Stimulated activated CD8-positive, alpha-beta memory T cell treated with anti-CD3 and anti-CD28 coated beads, Interleukin-15, amount 100 ng/mL, for 4 hours (primary cell): ENCODE data around the gene PTPRU.

Experiments used
- DNase-seq, 2 donors: peaks; one replicate each; pipeline ENCODE4 v3.0.0-alpha.2; 2020; ENCODE audit warnings: low read depth in 2 of 2

Gene PTPRU

GRCh38 chr1:29332204-29332603, 95.9 kb downstream of the PTPRU start:
- no peak for DNase-seq

- DNase-seq, result no peak
Observed at GRCh38 chr1:29333008-29333407, 96.7 kb downstream of the PTPRU start.

DNA sequence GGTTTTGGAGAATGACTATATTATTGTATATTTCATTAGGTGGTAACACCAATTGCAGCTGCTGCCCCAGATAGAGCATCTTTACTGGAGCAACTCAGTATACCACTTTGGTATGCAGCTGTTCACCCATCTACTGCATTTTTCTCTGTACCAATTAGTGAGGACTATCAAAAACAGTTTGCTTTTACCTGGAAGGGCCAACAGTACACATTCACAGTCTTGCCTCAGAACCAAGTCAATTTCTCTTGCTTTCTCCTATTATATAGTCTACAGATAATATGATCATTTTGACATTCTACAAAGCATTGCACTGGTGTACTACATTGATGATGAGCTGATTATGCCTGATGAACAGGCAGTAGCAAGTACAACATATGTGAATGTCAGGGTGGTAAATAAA, 99.3 kb downstream of the PTPRU start:
- no peak for DNase-seq

GRCh38 chr1:29338908-29339575, 102.7 kb downstream of the PTPRU start:
- DNase-seq, result no peak

DNA sequence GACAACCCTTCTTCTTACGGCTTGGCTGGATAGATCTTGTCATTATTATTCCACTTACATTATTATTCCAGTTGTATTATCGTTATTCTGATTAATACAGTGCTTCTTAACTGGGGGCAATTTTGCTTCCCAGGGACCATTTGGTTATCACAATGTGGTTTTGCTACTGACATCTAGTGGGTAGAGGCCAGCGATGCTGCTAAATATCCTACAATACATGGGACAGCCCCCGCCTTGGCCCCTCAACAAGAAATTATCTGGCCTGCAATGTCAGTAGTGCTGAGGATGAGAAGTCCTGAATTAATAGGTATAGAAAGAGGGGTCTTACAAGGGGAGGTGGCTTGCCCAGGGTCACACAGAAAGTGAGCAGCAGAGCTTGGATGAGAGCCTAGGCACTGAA, 105.6 kb downstream of the PTPRU start:
- DNase-seq, result no peak

DNA sequence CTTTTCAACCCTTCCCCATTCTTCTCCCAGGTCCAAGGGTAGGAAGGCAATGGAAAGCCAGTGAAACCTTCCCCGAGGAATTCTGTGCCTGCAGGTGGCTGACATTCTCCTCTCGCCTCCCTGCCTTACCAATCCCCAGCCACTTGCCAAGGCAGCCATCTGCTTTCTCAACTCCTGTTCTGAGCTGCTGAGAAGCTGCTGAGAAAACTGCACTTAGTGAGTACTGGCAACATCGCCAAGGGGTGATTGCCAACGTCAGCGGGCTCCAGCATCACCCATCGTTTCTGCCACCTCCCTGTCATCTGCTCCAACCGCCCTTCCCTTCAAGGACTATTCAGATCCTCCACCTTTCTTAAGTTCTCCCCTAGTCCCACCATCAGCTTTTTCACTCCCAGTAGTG, 106.0 kb downstream of the PTPRU start:
- DNase-seq, result no peak

DNA sequence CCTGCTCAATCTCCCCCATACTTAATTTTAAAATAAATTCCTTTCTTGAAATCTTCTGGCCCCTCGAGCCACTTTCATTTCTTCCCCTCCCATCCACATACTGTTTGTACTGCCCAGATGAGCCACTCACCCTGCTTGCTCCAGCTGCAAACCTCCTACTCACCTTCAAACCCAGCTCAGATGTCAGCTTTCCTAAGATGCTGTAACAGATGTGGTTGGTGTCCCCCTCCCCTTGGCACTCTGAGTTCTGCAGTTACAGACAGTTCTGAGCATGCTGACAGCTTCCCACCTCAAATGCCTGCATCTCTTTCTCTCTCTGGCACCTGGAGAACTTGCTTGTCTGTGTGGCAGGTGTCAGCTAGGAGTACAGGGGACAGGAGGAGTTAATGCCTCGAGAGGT, 106.7 kb downstream of the PTPRU start:
- no peak for DNase-seq

GRCh38 chr1:29343476-29343875, 107.2 kb downstream of the PTPRU start:
- DNase-seq, result no peak

DNA sequence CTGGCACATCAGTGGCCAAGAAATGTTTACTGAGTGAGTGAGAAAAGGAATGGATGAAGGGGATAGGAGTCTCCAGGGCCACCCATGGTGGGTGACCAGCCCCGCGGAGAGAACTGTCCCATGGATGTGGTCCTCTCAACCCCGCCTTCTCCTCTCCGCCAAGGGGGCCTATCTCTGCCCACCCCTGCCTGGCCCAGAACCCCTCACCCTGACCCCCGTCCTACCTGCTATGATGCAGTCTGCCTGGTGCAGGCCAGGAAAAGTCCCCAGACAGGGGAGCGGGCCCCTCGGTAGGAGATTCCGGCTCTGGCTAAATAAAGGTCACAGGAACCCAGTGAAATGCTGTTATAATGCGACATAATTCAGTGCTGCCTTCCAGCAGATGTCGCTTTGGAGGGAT, 107.6 kb downstream of the PTPRU start:
- no peak for DNase-seq

DNA sequence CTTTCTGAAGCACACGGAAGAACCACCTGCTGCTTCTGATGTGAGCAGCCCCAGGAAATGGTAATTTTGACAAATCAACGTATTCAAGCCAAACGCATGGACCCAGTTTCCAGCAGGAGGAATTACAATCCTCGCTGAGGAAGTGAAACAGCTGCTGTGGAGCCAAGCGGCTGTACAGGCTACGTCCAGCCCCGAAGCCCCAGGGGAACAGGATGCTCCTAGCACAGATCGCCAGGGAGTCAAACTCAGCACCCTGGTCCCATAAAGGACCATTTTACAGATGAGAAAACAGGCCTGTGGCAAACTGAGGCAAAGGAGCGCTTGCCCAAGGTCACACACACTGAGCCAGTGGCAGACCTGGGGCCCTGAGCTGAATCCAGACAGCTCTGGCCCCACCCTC, 108.0 kb downstream of the PTPRU start:
- DNase-seq, result no peak

GRCh38 chr1:29346576-29346975, 110.3 kb downstream of the PTPRU start:
- DNase-seq, result no peak

DNA sequence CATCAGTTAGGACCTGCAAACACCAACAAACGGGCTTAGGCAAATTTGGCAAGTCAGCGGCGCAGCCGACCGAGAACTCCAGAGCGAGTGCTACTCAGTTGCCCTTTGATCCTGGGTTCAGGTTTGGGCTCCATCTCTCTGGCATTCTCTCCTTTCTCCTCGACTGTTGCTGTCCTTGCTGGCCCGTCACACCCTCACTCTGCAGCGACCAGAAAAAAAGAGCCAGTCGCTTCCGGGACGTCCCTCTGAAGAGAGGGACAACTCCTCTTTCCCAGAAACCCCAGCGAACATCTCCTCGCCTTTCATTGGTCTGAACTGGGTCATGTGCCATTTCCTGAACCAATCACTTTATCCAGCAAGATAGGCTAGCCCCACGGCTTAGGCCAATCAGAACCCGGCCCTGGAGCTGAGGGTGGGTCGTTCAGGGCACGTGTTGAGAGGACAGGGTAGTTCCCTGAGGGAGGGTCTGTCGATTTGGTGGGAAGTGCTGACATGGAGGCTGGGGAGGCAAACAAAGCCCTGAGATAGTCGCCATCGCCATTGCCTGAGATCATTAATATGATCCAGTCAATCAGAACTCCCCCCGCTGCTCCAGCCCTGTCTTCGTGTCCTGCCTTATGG, 113.7 kb downstream of the PTPRU start:
- no peak for DNase-seq

DNA sequence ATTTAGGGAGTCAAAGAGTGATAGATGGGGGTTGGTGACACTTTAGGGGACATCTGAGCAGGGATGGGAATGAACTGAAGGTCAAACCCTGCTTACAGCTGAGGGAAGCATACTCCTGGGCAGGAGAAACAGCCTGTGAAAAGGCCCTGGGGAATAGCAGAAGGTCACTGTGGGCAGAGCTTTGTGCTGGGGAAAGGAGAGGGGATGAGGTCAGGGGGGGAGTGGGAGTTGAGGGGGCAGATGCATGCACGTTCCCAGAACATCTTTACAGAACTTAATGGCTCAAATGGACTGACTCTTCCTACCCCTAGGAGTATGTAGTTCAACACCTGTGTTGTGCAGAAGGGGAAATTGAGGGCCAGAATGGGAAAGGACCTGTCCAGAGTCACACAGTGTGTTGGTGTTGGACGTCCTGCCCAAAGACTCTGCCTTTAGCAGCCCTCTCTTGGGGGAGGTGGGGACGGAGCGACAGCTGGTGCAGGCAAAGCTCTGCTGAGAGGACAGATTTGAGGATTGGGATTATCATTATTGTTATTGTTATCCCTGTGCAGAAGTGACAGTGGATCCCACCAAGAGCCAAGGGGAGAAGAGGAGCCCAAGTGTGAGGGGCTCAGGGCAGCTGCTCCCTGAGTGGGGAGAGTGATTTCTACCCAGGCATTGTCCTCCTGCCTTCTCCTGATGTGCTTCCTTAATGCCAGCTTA, 116.5 kb downstream of the PTPRU start:
- DNase-seq, result no peak

GRCh38 chr1:29354511-29355098, 118.3 kb downstream of the PTPRU start:
- DNase-seq, result no peak

GRCh38 chr1:29355375-29355774, 119.1 kb downstream of the PTPRU start:
- DNase-seq, result no peak

GRCh38 chr1:29356663-29357062, 120.3 kb downstream of the PTPRU start:
- no peak for DNase-seq

GRCh38 chr1:29357452-29357851, 121.1 kb downstream of the PTPRU start:
- DNase-seq, result no peak

DNA sequence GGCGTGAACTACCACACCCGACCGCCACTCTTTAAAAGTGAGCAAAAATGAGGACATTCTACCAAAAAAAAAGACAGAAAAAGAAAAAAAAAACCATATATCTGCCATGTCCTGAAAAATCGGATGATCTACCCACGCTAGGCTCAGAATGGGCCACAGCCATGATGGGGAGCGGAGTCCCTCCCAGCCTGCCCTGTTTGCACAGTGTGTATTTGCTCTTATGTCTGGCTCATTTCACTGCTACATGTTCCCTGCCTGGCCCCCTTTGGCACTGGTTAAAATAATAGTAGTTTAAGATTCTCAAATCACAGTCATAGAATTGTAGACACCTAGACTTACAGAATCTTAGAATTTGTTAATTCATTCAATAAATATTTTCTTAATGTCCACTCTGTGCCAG, 121.9 kb downstream of the PTPRU start:
- no peak for DNase-seq

GRCh38 chr1:29360768-29361167, 124.4 kb downstream of the PTPRU start:
- DNase-seq, result no peak

GRCh38 chr1:29361686-29362085, 125.4 kb downstream of the PTPRU start:
- DNase-seq, result no peak

GRCh38 chr1:29362116-29362515, 125.8 kb downstream of the PTPRU start:
- no peak for DNase-seq

GRCh38 chr1:29362764-29363163, 126.4 kb downstream of the PTPRU start:
- no peak for DNase-seq

DNA sequence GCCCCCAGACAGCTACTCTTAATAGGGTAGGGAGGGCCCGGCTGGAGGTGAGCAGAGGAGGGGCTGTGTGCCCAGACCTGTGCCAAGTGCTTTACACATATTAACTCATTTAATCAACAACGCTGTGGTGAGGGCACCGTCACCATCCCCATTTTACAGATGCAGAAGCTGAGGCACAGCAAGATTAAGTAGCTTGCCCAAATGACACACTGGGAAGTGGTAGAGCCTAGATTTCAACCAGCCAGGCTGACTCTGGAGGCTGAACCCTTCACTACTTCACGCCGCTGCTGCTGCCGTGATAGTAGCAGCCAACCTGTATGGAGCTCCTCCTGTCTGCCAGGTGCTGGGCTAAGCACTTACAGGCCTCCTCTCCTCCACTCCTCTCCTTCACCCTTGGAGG, 127.2 kb downstream of the PTPRU start:
- no peak for DNase-seq
